Stomach (tissue), 9 donors: ENCODE results near the gene ANKRD65. TPM values are rescaled to one million over a fixed set of nuclear protein-coding genes. Genes with fewer than 3 reads are reported as not detected.

Source experiments
- DNase-seq, 2 donors: peaks; one replicate each; pipeline versions ENCODE4 v3.0.0 to v3.0.0-alpha.2; 2013 to 2019
- H3K27ac ChIP-seq, 5 donors: fragments of 200-600 bp in 4 of 5; sonication (generic) in 4 of 5; one replicate each; pipeline ENCODE4 v1.5.1; 2013 to 2019; ENCODE audit warnings: mild to moderate bottlenecking in 1 of 5, moderate library complexity in 1 of 5
- H3K27me3 ChIP-seq, 3 donors: fragments of 200-600 bp; sonication (generic); one replicate each; pipeline ENCODE4 v1.5.1; 2017 to 2019; ENCODE audit warnings: mixed run types in 1 of 3
- H3K36me3 ChIP-seq, 4 donors: fragments of 200-600 bp; sonication (generic); 1 replicate in 3 of 4; 2 replicates in 1 of 4; pipeline ENCODE4 v1.5.1; 2016 to 2019
- H3K4me1 ChIP-seq, 4 donors: fragments of 200-600 bp; sonication (generic); one replicate each; pipeline ENCODE4 v1.5.1; 2016 to 2019
- H3K4me3 ChIP-seq, 4 donors: fragments of 200-600 bp; sonication (generic) in 3 of 4; one replicate each; pipeline ENCODE4 v1.5.1; 2016 to 2019; ENCODE audit warnings: mild to moderate bottlenecking in 1 of 4
- H3K9me3 ChIP-seq, 4 donors: fragments of 200-600 bp; sonication (generic); one replicate each; pipeline ENCODE4 v1.5.1; 2016 to 2019
- CTCF ChIP-seq, 7 experiments: fragments of 450-650 bp in 4 of 7; fragments of 200-600 bp in 3 of 7; sonication (generic) in 3 of 7; IDR thresholded peaks; one replicate each; pipeline ENCODE4 v1.5.1; 2016 to 2019; ENCODE audit warnings: antibody characterized with exemption in 7 of 7, control low read depth in 2 of 7, mild to moderate bottlenecking in 1 of 7
- EP300 ChIP-seq: sonication (generic); formaldehyde crosslinking; IDR thresholded peaks from one replicate; pipeline ENCODE4 v1.6.1; 2017; ENCODE audit warnings: antibody characterized with exemption
- POLR2A ChIP-seq, 4 donors: fragments of 450-650 bp; IDR thresholded peaks; one replicate each; pipeline ENCODE4 v1.6.1; 2016; ENCODE audit warnings: antibody characterized with exemption in 4 of 4, control low read depth in 2 of 4, mild to moderate bottlenecking in 1 of 4, moderate library complexity in 1 of 4
- POLR2AphosphoS5 ChIP-seq, 3 donors: sonication (generic); formaldehyde crosslinking; IDR thresholded peaks; one replicate each; pipeline ENCODE4 v1.6.1; 2016; ENCODE audit warnings: antibody characterized with exemption in 3 of 3
- WGBS, 5 donors: extraction: QIAGEN DNeasy Blood & Tissue Kit in 3 of 5; methylation state at CpG; one replicate each; pipeline versions ENCODE4 v1.1.5 to v1.1.7; 2013 to 2018; 5-methylcytosine and 5-hydroxymethylcytosine counted together
- intact Hi-C: fragments of 100-400 bp; cut with DNase I; formaldehyde crosslinking; loops from one replicate; pipeline ENCODE4 v1.15.1; 2023; ENCODE audit warnings: low total_unique reads
- polyA plus RNA-seq, 3 donors: library from polyadenylated mRNA; stranded (reverse); fragments of 200-250 nt; gene quantifications; one replicate each; pipeline ENCODE4 v1.2.3, GENCODE V29; 2013
- total RNA-seq, 5 donors: library from RNA; depleted of rRNA; stranded (reverse); fragments of >200 nt; gene quantifications; one replicate each; pipeline versions ENCODE4 v1.1.0 to v1.2.3, GENCODE V29; 2014 to 2016
- donor health status: healthy with polysubstance abuse.
- donor health status: Bipolar disorder and iron deficiency.
- donor health status: healthy.

The ANKRD65 gene
- total and polyA plus RNA-seq, 8 donors: 0.89 to 13.6 (median 8.7) TPM; not detected in 1

DNA sequence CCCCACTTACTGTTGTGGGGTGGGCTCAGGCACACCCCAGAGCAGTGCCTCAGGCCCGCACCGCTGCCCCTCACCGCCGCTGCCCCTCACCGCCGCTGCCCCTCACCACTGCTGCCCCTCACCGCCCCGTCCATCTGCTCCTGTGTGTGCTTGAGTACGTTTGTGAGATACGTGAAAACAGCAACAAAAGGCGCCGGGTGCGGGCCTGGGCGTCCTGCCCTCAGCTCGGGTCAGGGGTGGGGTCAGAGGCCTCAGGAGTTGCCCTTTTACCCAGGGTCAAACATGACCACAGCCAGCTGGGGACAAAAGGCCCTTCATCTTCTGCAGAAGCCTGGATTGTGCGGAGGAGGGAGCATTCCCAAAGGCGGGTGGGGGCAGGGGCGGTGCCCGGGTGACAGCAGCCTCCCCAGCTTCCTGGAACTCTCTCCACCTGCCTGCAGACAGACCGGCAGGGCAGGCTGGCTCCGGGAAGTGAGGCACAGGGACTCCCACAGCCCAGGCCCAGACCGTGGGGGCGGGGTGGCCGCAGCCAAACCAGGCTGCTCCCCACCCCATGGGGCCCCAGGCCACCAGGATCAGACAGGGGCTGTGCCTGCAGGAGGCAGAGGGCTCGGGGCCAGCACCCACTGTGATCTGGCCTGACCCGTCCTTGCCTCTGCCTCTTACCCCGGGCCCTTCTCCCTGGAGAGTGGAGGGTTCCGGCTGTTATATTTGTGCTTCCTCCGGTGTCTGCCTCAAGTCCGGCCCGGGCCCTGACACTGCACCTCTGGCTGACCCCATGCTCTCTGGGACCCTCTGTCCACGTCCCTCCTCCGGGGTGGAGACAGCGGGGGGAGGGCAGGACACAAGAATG, 12.1 kb upstream of the ANKRD65 start:
- H3K27me3 ChIP-seq: peaks cover 0 to 35% (median 7%) of the 10 kb centered on the region in 3 donors
- peak; percentile 93 to 95 for DNase-seq
- no peaks in the 10 kb centered on the region for H3K36me3 ChIP-seq
- H3K9me3 ChIP-seq: no peaks in the 10 kb centered on the region
- peak overlapping the region in 3 of 4 donors; percentile 56 to 64 (median 61) for H3K4me3 ChIP-seq
- 10 to 35% (median 28%) methylated on average over 15 to 34 of the region's 34 CpGs for WGBS, 5 donors
- peak overlapping the region; percentile 90 to 96 (median 92) for H3K27ac ChIP-seq
- TF ChIP-seq POLR2A (IDR thresholded peaks at IDR 0.05): peak in 1 of 4 donors; percentile 17
- peak; percentile 48 to 94 (median 92) for TF ChIP-seq POLR2AphosphoS5 (IDR thresholded peaks at IDR 0.05)
- no peak for TF ChIP-seq CTCF (IDR thresholded peaks at IDR 0.05)
- TF ChIP-seq EP300: peak; percentile 56
- intact Hi-C loops: no loop called here
- peaks cover 88 to 91% (median 90%) of the 10 kb centered on the region in 4 donors for H3K4me1 ChIP-seq

GRCh38 chr1:1432274-1432950, 11.3 kb upstream of the ANKRD65 start:
- WGBS, 5 donors: 42 to 58% (median 48%) methylated on average over 7 to 28 of the region's 28 CpGs
- H3K27ac ChIP-seq: peak overlapping the region; percentile 90 to 96 (median 92)
- H3K9me3 ChIP-seq: no peaks in the 10 kb centered on the region
- H3K36me3 ChIP-seq: no peaks in the 10 kb centered on the region
- H3K4me3 ChIP-seq: peak overlapping the region in 1 of 4 donors; percentile 64
- H3K27me3 ChIP-seq: peaks cover 0 to 41% (median 7%) of the 10 kb centered on the region in 3 donors
- H3K4me1 ChIP-seq: peaks cover 81 to 86% (median 84%) of the 10 kb centered on the region in 4 donors
- TF ChIP-seq EP300 (no peak), POLR2A (IDR thresholded peaks at IDR 0.05) (no peak), POLR2AphosphoS5 (IDR thresholded peaks at IDR 0.05) (no peak), CTCF (IDR thresholded peaks at IDR 0.05) (no peak)
- intact Hi-C loops: no loop called here
- DNase-seq: peak in 1 of 2 donors; percentile 64

DNA sequence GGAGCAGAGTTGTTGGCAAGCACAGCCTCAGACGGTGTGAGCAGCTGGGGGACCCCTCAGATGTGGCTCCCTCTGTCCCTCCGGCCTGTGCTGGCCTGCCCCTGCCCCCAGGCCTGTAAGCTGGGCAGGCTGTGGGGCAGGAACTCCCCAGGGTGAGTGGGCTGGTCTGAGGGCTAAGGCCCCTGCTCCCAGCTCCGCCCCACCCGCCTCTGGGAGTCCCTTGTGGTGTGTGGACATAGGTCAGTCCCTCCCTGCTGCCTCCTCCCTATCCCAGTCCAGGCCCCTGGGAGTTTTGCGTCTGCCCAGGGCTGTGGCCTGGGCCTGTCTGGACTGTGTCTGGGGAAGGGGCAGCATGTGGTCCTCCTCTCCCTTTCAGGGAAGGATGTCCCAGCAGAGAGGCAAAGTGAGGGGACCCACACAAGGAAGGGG, 10.8 kb upstream of the ANKRD65 start:
- intact Hi-C loops: no loop called here
- peak; percentile 72 to 86 for DNase-seq
- peak overlapping the region; percentile 90 to 96 (median 92) for H3K27ac ChIP-seq
- H3K9me3 ChIP-seq: no peaks in the 10 kb centered on the region
- peaks cover 76 to 86% (median 80%) of the 10 kb centered on the region in 4 donors for H3K4me1 ChIP-seq
- H3K27me3 ChIP-seq: peaks cover 0 to 45% (median 7%) of the 10 kb centered on the region in 3 donors
- H3K4me3 ChIP-seq: peak overlapping the region in 1 of 4 donors; percentile 11
- TF ChIP-seq POLR2A (IDR thresholded peaks at IDR 0.05) (no peak), POLR2AphosphoS5 (IDR thresholded peaks at IDR 0.05) (peak in 1 of 3 donors; percentile 63)
- H3K36me3 ChIP-seq: no peaks in the 10 kb centered on the region
- 6 to 43% (median 31%) methylated on average over 2 to 5 of the region's 5 CpGs for WGBS, 5 donors

- H3K27ac ChIP-seq: peak overlapping the region; percentile 90 to 96 (median 92)
- peaks cover 69 to 86% (median 76%) of the 10 kb centered on the region in 4 donors for H3K4me1 ChIP-seq
- WGBS, 5 donors: 31 to 45% (median 41%) methylated on average over 8 to 18 of the region's 18 CpGs
- no peaks in the 10 kb centered on the region for H3K36me3 ChIP-seq
- peak overlapping the region in 1 of 4 donors; percentile 21 for H3K4me3 ChIP-seq
- no peaks in the 10 kb centered on the region for H3K9me3 ChIP-seq
- intact Hi-C loops: no loop called here
- peak in 1 of 2 donors; percentile 78 for DNase-seq
- H3K27me3 ChIP-seq: peaks cover 0 to 45% (median 9%) of the 10 kb centered on the region in 3 donors
- no peak for TF ChIP-seq CTCF (IDR thresholded peaks at IDR 0.05)
- TF ChIP-seq POLR2AphosphoS5 (IDR thresholded peaks at IDR 0.05): no peak
- no peak for TF ChIP-seq POLR2A (IDR thresholded peaks at IDR 0.05)
Observed at GRCh38 chr1:1430992-1431844, 10.1 kb upstream of the ANKRD65 start.
